GM12875 (cell line): ENCODE results near the gene RPTOR.

Experiments used
- H3K4me3 ChIP-seq: one replicate; pipeline ENCODE4 v1.5.1; 2011; ENCODE audit warnings: low read depth, low read length, control low read depth
- CTCF ChIP-seq: IDR thresholded peaks from 2 replicates; pipeline ENCODE4 v1.5.1; 2011; ENCODE audit warnings: low read depth, mild to moderate bottlenecking, control low read depth, inconsistent platforms, low read length, moderate library complexity, borderline replicate concordance; ENCODE audit not compliant: insufficient read depth

Gene RPTOR

GRCh38 chr17:81009136-81009535, 464.5 kb downstream of the RPTOR start:
- TF ChIP-seq CTCF = no peak
- H3K4me3 ChIP-seq = no peak overlapping the region

- TF ChIP-seq CTCF = no peak
- no peak overlapping the region for H3K4me3 ChIP-seq
These were observed 466.3 kb downstream of the RPTOR start for GRCh38 chr17:81010935-81011334.

- no peak overlapping the region for H3K4me3 ChIP-seq
- no peak for TF ChIP-seq CTCF
These were observed 467.3 kb downstream of the RPTOR start for GRCh38 chr17:81011951-81012350.

GRCh38 chr17:81012574-81013447, 468.2 kb downstream of the RPTOR start:
- TF ChIP-seq CTCF = no peak
- H3K4me3 ChIP-seq = no peak overlapping the region

GRCh38 chr17:81013642-81014041, 469.0 kb downstream of the RPTOR start:
- no peak for TF ChIP-seq CTCF
- no peak overlapping the region for H3K4me3 ChIP-seq

GRCh38 chr17:81015136-81015535, 470.5 kb downstream of the RPTOR start:
- no peak for TF ChIP-seq CTCF
- no peak overlapping the region for H3K4me3 ChIP-seq
